Fibroblast of the aortic adventitia (primary cell): ENCODE data around the gene TACC2. TPM values are rescaled to one million over a fixed set of nuclear protein-coding genes. Genes with fewer than 3 reads are reported as not detected.
A peak's percentile ranks its signal among the peaks of the same experiment; 100 is the strongest.

Source experiments
- DNase-seq: peaks from one replicate; pipeline ENCODE4 v3.0.0-alpha.2; 2010; ENCODE audit warnings: low read depth
- H3K4me3 ChIP-seq: 2 replicates; pipeline ENCODE4 v1.5.1; 2011; ENCODE audit warnings: low read depth, mild to moderate bottlenecking, control low read depth, low read length, moderate library complexity
- total RNA-seq: library from RNA; depleted of rRNA; stranded (reverse); fragments of >200 nt; gene quantifications from 2 replicates; pipeline ENCODE4 v1.2.3, GENCODE V29; 2012; ENCODE audit warnings: low replicate concordance
- TF ChIP-seq, protein P1 (sequence below): IDR thresholded peaks from 2 replicates; pipeline ENCODE4 v1.5.1; 2011; ENCODE audit warnings: mild to moderate bottlenecking, low read length, control low read depth, inconsistent platforms; ENCODE audit not compliant: insufficient read depth

TACC2 gene
- total RNA-seq, 1 donor, result 9.2 TPM

DNA sequence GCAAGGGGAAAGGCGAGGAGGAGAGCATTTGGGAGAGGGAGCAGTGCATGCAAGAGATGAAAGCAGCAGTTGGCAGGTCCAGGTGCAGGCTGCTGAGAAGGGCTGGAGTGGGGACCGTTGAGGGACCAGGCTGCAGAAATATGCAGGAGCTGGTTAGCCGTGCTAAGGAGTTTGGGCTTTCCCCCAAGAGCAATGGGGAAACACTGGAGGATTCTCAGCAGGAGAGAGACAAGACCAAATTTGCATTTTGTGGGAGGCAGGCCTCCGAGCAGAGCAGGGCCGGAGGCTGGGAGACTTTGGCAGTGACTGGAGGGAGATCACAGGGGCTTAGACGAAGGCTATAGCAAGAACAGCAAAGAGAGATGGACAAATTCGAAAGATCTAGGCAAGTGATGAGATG, 293.9 kb downstream of the TACC2 start:
- TF ChIP-seq, protein P1, sequence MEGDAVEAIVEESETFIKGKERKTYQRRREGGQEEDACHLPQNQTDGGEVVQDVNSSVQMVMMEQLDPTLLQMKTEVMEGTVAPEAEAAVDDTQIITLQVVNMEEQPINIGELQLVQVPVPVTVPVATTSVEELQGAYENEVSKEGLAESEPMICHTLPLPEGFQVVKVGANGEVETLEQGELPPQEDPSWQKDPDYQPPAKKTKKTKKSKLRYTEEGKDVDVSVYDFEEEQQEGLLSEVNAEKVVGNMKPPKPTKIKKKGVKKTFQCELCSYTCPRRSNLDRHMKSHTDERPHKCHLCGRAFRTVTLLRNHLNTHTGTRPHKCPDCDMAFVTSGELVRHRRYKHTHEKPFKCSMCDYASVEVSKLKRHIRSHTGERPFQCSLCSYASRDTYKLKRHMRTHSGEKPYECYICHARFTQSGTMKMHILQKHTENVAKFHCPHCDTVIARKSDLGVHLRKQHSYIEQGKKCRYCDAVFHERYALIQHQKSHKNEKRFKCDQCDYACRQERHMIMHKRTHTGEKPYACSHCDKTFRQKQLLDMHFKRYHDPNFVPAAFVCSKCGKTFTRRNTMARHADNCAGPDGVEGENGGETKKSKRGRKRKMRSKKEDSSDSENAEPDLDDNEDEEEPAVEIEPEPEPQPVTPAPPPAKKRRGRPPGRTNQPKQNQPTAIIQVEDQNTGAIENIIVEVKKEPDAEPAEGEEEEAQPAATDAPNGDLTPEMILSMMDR, result no peak

DNA sequence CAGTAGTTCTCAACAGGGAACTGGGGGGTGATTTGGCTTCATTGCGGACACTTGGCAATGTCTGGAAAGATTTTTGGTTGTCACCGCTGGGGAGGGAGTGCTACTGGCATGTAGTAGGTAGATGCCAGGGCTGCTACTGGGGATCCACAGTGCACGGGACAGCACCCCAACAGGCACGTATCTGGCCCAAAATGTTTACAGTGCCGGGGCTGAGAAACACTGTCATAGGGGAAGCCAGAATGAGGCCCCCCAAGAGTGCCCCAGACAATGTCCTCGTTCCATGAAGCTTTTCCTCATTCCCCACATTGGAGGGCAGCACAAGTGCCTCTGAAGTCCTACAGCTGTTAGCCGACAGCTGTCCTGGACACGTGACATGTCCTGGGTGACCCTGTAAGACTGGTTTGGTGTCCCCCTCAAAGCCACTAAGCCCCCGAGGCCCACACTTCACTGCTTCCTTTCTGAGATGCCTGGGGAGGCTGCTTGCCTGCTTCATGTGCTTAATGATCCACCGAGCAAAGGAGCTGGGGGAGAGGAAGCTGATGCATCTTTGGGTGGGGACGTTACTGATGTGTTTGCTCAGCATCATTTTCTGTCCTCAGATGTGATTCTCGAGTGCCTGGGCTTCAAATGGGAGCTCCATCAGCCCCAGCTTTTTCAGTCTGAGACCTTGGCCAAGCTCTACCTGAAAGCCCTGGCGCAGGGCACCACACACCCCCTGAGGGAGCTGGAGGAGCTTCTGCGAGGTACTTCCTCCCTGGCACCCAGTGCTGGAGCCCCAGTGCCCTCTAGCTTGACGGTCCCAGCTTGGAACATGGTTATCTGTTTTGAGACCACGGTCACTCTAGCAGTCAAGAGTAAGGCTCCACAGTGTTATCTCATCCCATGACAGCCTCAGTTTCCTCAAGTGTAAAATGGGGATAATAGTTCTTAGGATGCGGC, 296.8 kb downstream of the TACC2 start:
- TF ChIP-seq, protein P1, result no peak
- DNase-seq, result no peak
- no peak overlapping the region for H3K4me3 ChIP-seq

More for the DNA sequence above, 293.9 kb downstream of the TACC2 start:
- no peak overlapping the region for H3K4me3 ChIP-seq
- DNase-seq, result no peak

DNA sequence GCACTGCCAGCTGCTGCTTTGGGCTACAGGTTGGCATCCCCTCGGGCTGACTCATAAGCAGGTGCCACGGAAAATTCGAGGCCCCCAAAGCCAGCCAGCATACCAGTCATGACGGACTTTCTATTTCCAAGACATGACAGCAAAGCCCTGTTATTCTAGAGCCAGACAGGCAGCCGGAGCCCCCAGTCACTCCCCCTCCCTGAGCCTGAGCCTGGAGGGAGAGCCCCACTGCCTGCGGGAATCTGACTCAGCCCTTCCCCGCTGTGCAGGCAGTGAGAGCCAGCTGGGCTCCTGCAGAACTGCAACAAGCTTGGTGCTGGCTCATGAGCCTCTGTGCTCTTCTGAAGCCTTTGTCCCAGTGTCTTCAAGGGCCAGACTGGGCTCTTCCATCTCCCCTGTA, 297.9 kb downstream of the TACC2 start:
- peak; percentile 46 for DNase-seq
- TF ChIP-seq, protein P1, result peak; percentile 32
- no peak overlapping the region for H3K4me3 ChIP-seq

DNA sequence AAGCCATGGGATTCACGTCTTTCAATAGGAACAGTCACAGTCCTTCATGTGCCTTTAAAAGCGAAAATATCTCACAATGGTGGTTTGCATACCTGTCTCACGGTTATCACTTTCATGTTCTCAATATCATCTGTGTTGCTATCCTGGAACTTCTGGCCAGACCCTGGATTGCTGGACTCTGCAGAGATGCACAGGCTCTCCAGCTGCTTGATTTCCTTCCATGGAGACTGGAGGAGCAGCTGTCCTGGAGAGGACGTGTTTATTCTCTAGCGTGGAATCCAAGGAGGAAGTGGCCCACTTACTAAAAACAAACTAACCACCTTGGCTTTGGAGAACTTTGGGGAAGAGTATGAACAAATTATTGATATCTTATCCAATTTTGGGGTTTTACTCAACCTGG, 298.6 kb downstream of the TACC2 start:
- TF ChIP-seq, protein P1, result no peak
- no peak for DNase-seq
- H3K4me3 ChIP-seq, result no peak overlapping the region

DNA sequence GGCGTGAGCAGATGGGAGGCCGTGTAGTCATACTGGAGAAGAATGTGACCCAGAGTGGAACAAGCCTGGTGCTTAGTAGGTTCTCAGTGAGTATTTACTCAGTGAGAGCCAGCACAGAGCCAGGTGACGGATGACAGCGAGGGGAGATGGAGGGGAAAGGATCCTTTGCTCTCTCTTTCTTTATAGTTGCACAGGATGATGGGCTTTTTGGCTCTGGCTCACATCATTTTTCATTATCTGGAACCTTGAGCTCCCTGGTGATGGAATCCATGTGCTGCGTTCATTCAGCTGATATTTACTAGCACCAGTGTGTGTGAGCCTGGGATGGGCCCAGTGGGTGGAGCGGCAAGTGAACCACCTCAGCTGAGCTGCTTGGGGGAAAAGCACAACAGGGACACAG, 299.3 kb downstream of the TACC2 start:
- H3K4me3 ChIP-seq, result no peak overlapping the region
- no peak for DNase-seq

DNA sequence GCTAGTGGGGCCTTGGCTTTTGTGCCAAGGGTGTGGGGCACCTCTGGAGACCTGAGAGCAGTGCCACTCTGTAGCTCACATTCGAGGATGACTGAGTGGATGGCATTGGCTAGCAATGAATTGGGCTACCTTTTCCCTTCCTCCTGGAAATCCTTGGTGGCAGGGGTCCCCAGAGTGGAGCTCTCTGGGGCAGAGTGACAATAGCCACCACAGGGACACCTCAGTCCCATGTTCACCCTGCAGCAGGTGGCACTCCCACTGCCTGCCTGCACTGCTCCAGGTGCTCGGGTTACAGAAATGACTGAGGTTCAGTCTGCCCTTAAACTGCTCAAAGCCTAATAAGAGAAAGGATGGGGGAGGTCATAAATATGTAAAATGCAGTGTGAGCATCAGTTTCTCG, 300.0 kb downstream of the TACC2 start:
- H3K4me3 ChIP-seq, result no peak overlapping the region
- TF ChIP-seq, protein P1, result no peak
- no peak for DNase-seq

More for the DNA sequence above, 299.3 kb downstream of the TACC2 start:
- TF ChIP-seq, protein P1, result no peak
